ENCODE data around the gene TRAF2.

DNA sequence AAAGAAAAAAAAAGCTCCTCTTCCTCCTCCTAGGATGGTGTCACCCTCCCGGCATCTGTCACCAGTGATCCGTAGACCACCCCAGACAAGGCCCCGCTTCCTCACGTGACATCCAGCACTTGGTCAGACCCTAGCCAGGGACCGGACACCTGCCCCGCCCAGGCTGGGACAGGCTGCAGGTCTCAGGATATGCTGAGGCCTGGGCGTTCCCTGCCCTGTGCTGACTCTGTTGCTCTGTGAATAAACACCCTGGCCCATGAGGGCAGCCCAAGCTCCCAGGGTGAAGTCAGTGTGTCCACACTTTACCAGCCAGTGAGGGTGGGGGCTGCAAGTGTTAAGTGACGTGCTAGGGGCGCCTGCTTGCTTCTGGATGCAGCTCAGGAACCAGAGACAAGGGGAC lies 25.8 kb upstream of the TRAF2 start:
- TF ChIP-seq, protein P1, sequence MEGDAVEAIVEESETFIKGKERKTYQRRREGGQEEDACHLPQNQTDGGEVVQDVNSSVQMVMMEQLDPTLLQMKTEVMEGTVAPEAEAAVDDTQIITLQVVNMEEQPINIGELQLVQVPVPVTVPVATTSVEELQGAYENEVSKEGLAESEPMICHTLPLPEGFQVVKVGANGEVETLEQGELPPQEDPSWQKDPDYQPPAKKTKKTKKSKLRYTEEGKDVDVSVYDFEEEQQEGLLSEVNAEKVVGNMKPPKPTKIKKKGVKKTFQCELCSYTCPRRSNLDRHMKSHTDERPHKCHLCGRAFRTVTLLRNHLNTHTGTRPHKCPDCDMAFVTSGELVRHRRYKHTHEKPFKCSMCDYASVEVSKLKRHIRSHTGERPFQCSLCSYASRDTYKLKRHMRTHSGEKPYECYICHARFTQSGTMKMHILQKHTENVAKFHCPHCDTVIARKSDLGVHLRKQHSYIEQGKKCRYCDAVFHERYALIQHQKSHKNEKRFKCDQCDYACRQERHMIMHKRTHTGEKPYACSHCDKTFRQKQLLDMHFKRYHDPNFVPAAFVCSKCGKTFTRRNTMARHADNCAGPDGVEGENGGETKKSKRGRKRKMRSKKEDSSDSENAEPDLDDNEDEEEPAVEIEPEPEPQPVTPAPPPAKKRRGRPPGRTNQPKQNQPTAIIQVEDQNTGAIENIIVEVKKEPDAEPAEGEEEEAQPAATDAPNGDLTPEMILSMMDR (IDR thresholded peaks at IDR 0.05): no peak
- no peak for TF ChIP-seq ZFX (IDR thresholded peaks at IDR 0.05; ENCODE audit: borderline replicate concordance)
